Gastrocnemius medialis (tissue), 4 donors: ENCODE results near the gene PRR36. TPM values are rescaled to one million over a fixed set of nuclear protein-coding genes. Genes with fewer than 3 reads are reported as not detected.

ENCODE experiments used
- ATAC-seq, 2 donors: fragments of 150-250 bp; one replicate each; pipeline ENCODE4 v1.9.1; 2016
- DNase-seq, 2 donors: peaks; one replicate each; pipeline ENCODE4 v3.0.0-alpha.2; 2019
- H3K27ac ChIP-seq, 4 donors: fragments of 200-600 bp; sonication (generic); 1 replicate in 1 of 4; 2 replicates in 3 of 4; pipeline ENCODE4 v1.5.1; 2016 to 2018; ENCODE audit warnings: mild to moderate bottlenecking in 2 of 4, moderate library complexity in 1 of 4
- H3K27me3 ChIP-seq, 3 donors: fragments of 200-600 bp; sonication (generic) in 2 of 3; 1 replicate in 1 of 3; 2 replicates in 2 of 3; pipeline versions ENCODE4 v1.5.1 to v1.6.0; 2016 to 2019; ENCODE audit warnings: mild to moderate bottlenecking in 1 of 3, moderate library complexity in 1 of 3
- H3K36me3 ChIP-seq, 2 donors: fragments of 200-600 bp; sonication (generic) in 1 of 2; one replicate each; pipeline ENCODE4 v1.5.1; 2017 to 2018
- H3K4me1 ChIP-seq, 2 donors: fragments of 200-600 bp; sonication (generic) in 1 of 2; one replicate each; pipeline ENCODE4 v1.5.1; 2016 to 2017; ENCODE audit warnings: mild to moderate bottlenecking in 2 of 2
- H3K4me3 ChIP-seq, 4 donors: fragments of 200-600 bp; sonication (generic) in 3 of 4; 1 replicate in 1 of 4; 2 replicates in 3 of 4; pipeline ENCODE4 v1.5.1; 2016 to 2019; ENCODE audit warnings: mild to moderate bottlenecking in 2 of 4
- H3K9me3 ChIP-seq, 3 donors: fragments of 200-600 bp; sonication (generic) in 2 of 3; 1 replicate in 1 of 3; 2 replicates in 2 of 3; pipeline ENCODE4 v1.5.1; 2016 to 2019
- CTCF ChIP-seq, 5 experiments: fragments of 450-650 bp in 3 of 5; fragments of 200-600 bp in 2 of 5; sonication (generic) in 2 of 5; IDR thresholded peaks in 4 of 5; conservative IDR thresholded peaks in 1 of 5; 1 replicate in 4 of 5; 2 replicates in 1 of 5; pipeline ENCODE4 v1.5.1; 2016 to 2019; ENCODE audit warnings: antibody characterized with exemption in 5 of 5, mild to moderate bottlenecking in 3 of 5, moderate library complexity in 3 of 5
- POLR2A ChIP-seq, 2 donors: fragments of 450-650 bp; IDR thresholded peaks; one replicate each; pipeline ENCODE4 v1.6.1; 2017; ENCODE audit warnings: antibody characterized with exemption in 2 of 2, mild to moderate bottlenecking in 2 of 2, moderate library complexity in 2 of 2
- in situ Hi-C, 4 donors: fragments of 200-750 bp; cut with MboI; loops; one replicate each; pipeline versions ENCODE4 v1.15.0 to v1.8.0; 2017; ENCODE audit warnings: low sequenced_read_pairs in 4 of 4
- intact Hi-C: fragments of 100-400 bp; cut with DNase I; formaldehyde crosslinking; loops from one replicate; pipeline ENCODE4 v1.15.1; 2023; ENCODE audit warnings: low total_unique reads
- total RNA-seq, 4 donors: library from RNA; depleted of rRNA; stranded (reverse); fragments of >200 nt; gene quantifications; one replicate each; pipeline versions ENCODE4 v1.1.0 to v1.2.3, GENCODE V29; 2016

The PRR36 gene
- total RNA-seq, 4 donors from 2014 or later: not detected

- Histone ChIP-seq H3K4me1 (no peaks in the 10 kb centered on the region), H3K9me3 (no peaks in the 10 kb centered on the region), H3K27me3 (peaks cover 2 to 10% (median 8%) of the 10 kb centered on the region in 3 donors), H3K27ac (no peak overlapping the region), H3K36me3 (no peaks in the 10 kb centered on the region), H3K4me3 (no peak overlapping the region)
- in situ Hi-C loops: no loop called here
- no peak for ATAC-seq
- TF ChIP-seq CTCF (IDR thresholded peaks at IDR 0.05 in 4 of 5, conservative IDR thresholded peaks at IDR 0.05 in 1 of 5): no peak
- no peak for TF ChIP-seq POLR2A (IDR thresholded peaks at IDR 0.05)
- intact Hi-C loops: no loop called here
- no peak for DNase-seq
These were observed 8.9 kb upstream of the PRR36 start for GRCh38 chr19:7883105-7883504.

- H3K27ac ChIP-seq: no peak overlapping the region
- in situ Hi-C loops (no loop called here), intact Hi-C loops (no loop called here)
- no peaks in the 10 kb centered on the region for H3K4me1 ChIP-seq
- no peak for ATAC-seq
- no peaks in the 10 kb centered on the region for H3K9me3 ChIP-seq
- H3K4me3 ChIP-seq: no peak overlapping the region
- TF ChIP-seq POLR2A (IDR thresholded peaks at IDR 0.05): no peak
- TF ChIP-seq CTCF (IDR thresholded peaks at IDR 0.05 in 4 of 5, conservative IDR thresholded peaks at IDR 0.05 in 1 of 5): no peak
- H3K27me3 ChIP-seq: peaks cover 0 to 2% (median 0%) of the 10 kb centered on the region in 3 donors
- no peak for DNase-seq
- no peaks in the 10 kb centered on the region for H3K36me3 ChIP-seq
These were observed 7.7 kb upstream of the PRR36 start for GRCh38 chr19:7881910-7882309.

GRCh38 chr19:7879836-7880235 is 5.6 kb upstream of the PRR36 start:
- H3K27me3 ChIP-seq: peaks cover 8 to 17% (median 11%) of the 10 kb centered on the region in 3 donors
- TF ChIP-seq CTCF (IDR thresholded peaks at IDR 0.05 in 4 of 5, conservative IDR thresholded peaks at IDR 0.05 in 1 of 5) (no peak), POLR2A (IDR thresholded peaks at IDR 0.05) (no peak)
- no peaks in the 10 kb centered on the region for H3K4me1 ChIP-seq
- no peaks in the 10 kb centered on the region for H3K9me3 ChIP-seq
- in situ Hi-C loops: no loop called here
- no peak overlapping the region for H3K4me3 ChIP-seq
- DNase-seq (no peak), ATAC-seq (no peak)
- H3K27ac ChIP-seq: no peak overlapping the region
- intact Hi-C loops: no loop called here
- H3K36me3 ChIP-seq: no peaks in the 10 kb centered on the region

GRCh38 chr19:7879111-7879807 is 5.1 kb upstream of the PRR36 start:
- in situ Hi-C loops: no loop called here
- intact Hi-C loops: no loop called here
- Histone ChIP-seq H3K4me1 (no peaks in the 10 kb centered on the region), H3K27ac (no peak overlapping the region), H3K27me3 (peaks cover 13 to 21% (median 16%) of the 10 kb centered on the region in 3 donors), H3K36me3 (no peaks in the 10 kb centered on the region), H3K9me3 (no peaks in the 10 kb centered on the region), H3K4me3 (no peak overlapping the region)
- TF ChIP-seq POLR2A (IDR thresholded peaks at IDR 0.05) (no peak), CTCF (IDR thresholded peaks at IDR 0.05 in 4 of 5, conservative IDR thresholded peaks at IDR 0.05 in 1 of 5) (no peak)
- ATAC-seq (no peak), DNase-seq (no peak)
